Stomach (tissue), 9 donors: ENCODE data around the gene DCC. TPM values are rescaled to one million over a fixed set of nuclear protein-coding genes. Genes with fewer than 3 reads are reported as not detected.

Experiments
- DNase-seq, 2 donors: peaks; one replicate each; pipeline versions ENCODE4 v3.0.0 to v3.0.0-alpha.2; 2013 to 2019
- H3K27ac ChIP-seq, 5 donors: fragments of 200-600 bp in 4 of 5; sonication (generic) in 4 of 5; one replicate each; pipeline ENCODE4 v1.5.1; 2013 to 2019; ENCODE audit warnings: mild to moderate bottlenecking in 1 of 5, moderate library complexity in 1 of 5
- H3K27me3 ChIP-seq, 3 donors: fragments of 200-600 bp; sonication (generic); one replicate each; pipeline ENCODE4 v1.5.1; 2017 to 2019; ENCODE audit warnings: mixed run types in 1 of 3
- H3K36me3 ChIP-seq, 4 donors: fragments of 200-600 bp; sonication (generic); 1 replicate in 3 of 4; 2 replicates in 1 of 4; pipeline ENCODE4 v1.5.1; 2016 to 2019
- H3K4me1 ChIP-seq, 4 donors: fragments of 200-600 bp; sonication (generic); one replicate each; pipeline ENCODE4 v1.5.1; 2016 to 2019
- H3K4me3 ChIP-seq, 4 donors: fragments of 200-600 bp; sonication (generic) in 3 of 4; one replicate each; pipeline ENCODE4 v1.5.1; 2016 to 2019; ENCODE audit warnings: mild to moderate bottlenecking in 1 of 4
- H3K9me3 ChIP-seq, 4 donors: fragments of 200-600 bp; sonication (generic); one replicate each; pipeline ENCODE4 v1.5.1; 2016 to 2019
- EP300 ChIP-seq: sonication (generic); formaldehyde crosslinking; IDR thresholded peaks from one replicate; pipeline ENCODE4 v1.6.1; 2017; ENCODE audit warnings: antibody characterized with exemption
- POLR2A ChIP-seq, 4 donors: fragments of 450-650 bp; IDR thresholded peaks; one replicate each; pipeline ENCODE4 v1.6.1; 2016; ENCODE audit warnings: antibody characterized with exemption in 4 of 4, control low read depth in 2 of 4, mild to moderate bottlenecking in 1 of 4, moderate library complexity in 1 of 4
- POLR2AphosphoS5 ChIP-seq, 3 donors: sonication (generic); formaldehyde crosslinking; IDR thresholded peaks; one replicate each; pipeline ENCODE4 v1.6.1; 2016; ENCODE audit warnings: antibody characterized with exemption in 3 of 3
- WGBS, 5 donors: extraction: QIAGEN DNeasy Blood & Tissue Kit in 3 of 5; methylation state at CpG; one replicate each; pipeline versions ENCODE4 v1.1.5 to v1.1.7; 2013 to 2018; 5-methylcytosine and 5-hydroxymethylcytosine counted together
- intact Hi-C: fragments of 100-400 bp; cut with DNase I; formaldehyde crosslinking; loops from one replicate; pipeline ENCODE4 v1.15.1; 2023; ENCODE audit warnings: low total_unique reads
- polyA plus RNA-seq, 3 donors: library from polyadenylated mRNA; stranded (reverse); fragments of 200-250 nt; gene quantifications; one replicate each; pipeline ENCODE4 v1.2.3, GENCODE V29; 2013
- total RNA-seq, 5 donors: library from RNA; depleted of rRNA; stranded (reverse); fragments of >200 nt; gene quantifications; one replicate each; pipeline versions ENCODE4 v1.1.0 to v1.2.3, GENCODE V29; 2014 to 2016
- TF ChIP-seq, protein P1 (sequence below), 7 experiments: fragments of 450-650 bp in 4 of 7; fragments of 200-600 bp in 3 of 7; sonication (generic) in 3 of 7; IDR thresholded peaks; one replicate each; pipeline ENCODE4 v1.5.1; 2016 to 2019; ENCODE audit warnings: antibody characterized with exemption in 7 of 7, control low read depth in 2 of 7, mild to moderate bottlenecking in 1 of 7
- donor health status: healthy with polysubstance abuse.
- donor health status: Bipolar disorder and iron deficiency.
- donor health status: healthy.

Gene DCC
- total and polyA plus RNA-seq, 8 donors: 0.58 to 1.7 TPM; not detected in 6

DNA sequence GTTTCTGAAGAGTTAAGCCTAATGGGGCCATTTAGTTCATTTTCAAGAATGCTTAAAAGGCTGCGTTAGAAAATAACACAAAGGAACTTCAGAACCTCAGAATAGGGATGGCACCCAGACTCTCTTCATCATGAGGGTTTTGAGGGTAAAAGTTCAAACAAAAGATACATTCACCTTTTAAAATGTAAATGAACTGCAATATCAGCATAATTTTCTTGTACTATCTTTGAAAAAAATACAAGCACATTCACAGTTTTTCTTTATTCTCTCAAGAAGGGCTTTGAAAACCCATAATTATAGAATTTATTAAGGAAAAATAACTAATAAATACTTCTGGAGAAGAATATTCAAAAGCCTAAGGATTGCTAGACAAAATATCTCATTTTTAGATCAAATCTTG, 791.0 kb downstream of the DCC start:
- Histone ChIP-seq H3K36me3 (no peaks in the 10 kb centered on the region), H3K4me3 (no peak overlapping the region), H3K9me3 (no peaks in the 10 kb centered on the region), H3K27me3 (no peaks in the 10 kb centered on the region), H3K4me1 (no peaks in the 10 kb centered on the region), H3K27ac (no peak overlapping the region)
- DNase-seq: no peak
- TF ChIP-seq POLR2AphosphoS5 (IDR thresholded peaks at IDR 0.05) (no peak), POLR2A (IDR thresholded peaks at IDR 0.05) (no peak), EP300 (no peak)
- TF ChIP-seq, protein P1, sequence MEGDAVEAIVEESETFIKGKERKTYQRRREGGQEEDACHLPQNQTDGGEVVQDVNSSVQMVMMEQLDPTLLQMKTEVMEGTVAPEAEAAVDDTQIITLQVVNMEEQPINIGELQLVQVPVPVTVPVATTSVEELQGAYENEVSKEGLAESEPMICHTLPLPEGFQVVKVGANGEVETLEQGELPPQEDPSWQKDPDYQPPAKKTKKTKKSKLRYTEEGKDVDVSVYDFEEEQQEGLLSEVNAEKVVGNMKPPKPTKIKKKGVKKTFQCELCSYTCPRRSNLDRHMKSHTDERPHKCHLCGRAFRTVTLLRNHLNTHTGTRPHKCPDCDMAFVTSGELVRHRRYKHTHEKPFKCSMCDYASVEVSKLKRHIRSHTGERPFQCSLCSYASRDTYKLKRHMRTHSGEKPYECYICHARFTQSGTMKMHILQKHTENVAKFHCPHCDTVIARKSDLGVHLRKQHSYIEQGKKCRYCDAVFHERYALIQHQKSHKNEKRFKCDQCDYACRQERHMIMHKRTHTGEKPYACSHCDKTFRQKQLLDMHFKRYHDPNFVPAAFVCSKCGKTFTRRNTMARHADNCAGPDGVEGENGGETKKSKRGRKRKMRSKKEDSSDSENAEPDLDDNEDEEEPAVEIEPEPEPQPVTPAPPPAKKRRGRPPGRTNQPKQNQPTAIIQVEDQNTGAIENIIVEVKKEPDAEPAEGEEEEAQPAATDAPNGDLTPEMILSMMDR (IDR thresholded peaks at IDR 0.05): no peak
- intact Hi-C loops: no loop called here
- 79 to 86% (median 83%) methylated on average over 1 of the region's 1 CpG for WGBS, 5 donors

DNA sequence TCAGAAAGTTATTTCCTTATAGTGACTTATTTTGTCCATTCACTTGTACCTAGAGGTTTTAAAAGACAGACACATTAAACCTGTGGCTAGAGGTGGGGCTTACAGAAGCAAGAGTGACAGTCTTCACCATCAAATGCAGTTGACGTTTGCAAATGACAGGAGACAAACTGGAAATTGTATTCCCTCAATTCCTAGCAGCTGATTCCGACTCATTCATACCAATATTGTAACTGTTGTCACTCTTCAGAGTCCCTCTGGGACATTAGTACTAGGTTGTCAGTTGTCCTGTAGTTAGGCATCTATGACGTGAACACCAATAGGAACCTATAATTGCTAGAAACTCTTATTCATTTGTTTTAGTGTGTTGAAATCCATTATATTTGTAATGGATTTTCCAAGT, 794.7 kb downstream of the DCC start:
- H3K9me3 ChIP-seq: peaks cover 0 to 8% (median 0%) of the 10 kb centered on the region in 4 donors
- no peaks in the 10 kb centered on the region for H3K27me3 ChIP-seq
- H3K4me3 ChIP-seq: no peak overlapping the region
- H3K36me3 ChIP-seq: no peaks in the 10 kb centered on the region
- WGBS, 5 donors: 73 to 96% (median 80%) methylated on average over 3 of the region's 3 CpGs
- intact Hi-C loops: no loop called here
- H3K27ac ChIP-seq: no peak overlapping the region
- H3K4me1 ChIP-seq: no peaks in the 10 kb centered on the region
- TF ChIP-seq POLR2A (IDR thresholded peaks at IDR 0.05): no peak
- no peak for TF ChIP-seq POLR2AphosphoS5 (IDR thresholded peaks at IDR 0.05)
- TF ChIP-seq, protein P1 (IDR thresholded peaks at IDR 0.05): no peak
- TF ChIP-seq EP300: no peak
- DNase-seq: no peak

DNA sequence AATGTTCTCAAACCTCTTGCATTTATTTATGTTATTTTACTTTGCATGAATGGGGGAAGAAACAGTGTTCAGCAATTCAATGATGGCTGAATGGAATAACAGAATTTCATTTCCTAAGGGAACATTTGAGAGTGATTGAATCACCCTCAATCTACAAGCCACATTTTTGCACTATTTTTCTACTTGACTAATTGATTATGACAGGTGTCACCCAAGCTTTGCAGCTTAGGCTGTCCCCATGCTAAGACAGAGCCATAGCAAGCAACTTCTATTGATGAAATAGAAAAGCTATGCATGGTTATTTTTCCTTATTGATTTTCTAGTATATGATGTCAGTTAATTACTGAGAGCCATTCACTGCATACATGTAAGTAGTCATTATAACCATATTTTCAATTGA, 795.7 kb downstream of the DCC start:
- DNase-seq: no peak
- no peaks in the 10 kb centered on the region for H3K4me1 ChIP-seq
- no peak overlapping the region for H3K4me3 ChIP-seq
- H3K36me3 ChIP-seq: no peaks in the 10 kb centered on the region
- intact Hi-C loops: no loop called here
- no peaks in the 10 kb centered on the region for H3K27me3 ChIP-seq
- H3K9me3 ChIP-seq: peaks cover 0 to 8% (median 0%) of the 10 kb centered on the region in 4 donors
- H3K27ac ChIP-seq: no peak overlapping the region
- TF ChIP-seq, protein P1 (IDR thresholded peaks at IDR 0.05): no peak
- TF ChIP-seq POLR2A (IDR thresholded peaks at IDR 0.05): no peak
- TF ChIP-seq EP300: no peak
- TF ChIP-seq POLR2AphosphoS5 (IDR thresholded peaks at IDR 0.05): no peak

- no peaks in the 10 kb centered on the region for H3K36me3 ChIP-seq
- WGBS, 5 donors: 67 to 81% (median 76%) methylated on average over 5 of the region's 5 CpGs
- intact Hi-C loops: no loop called here
- no peak for TF ChIP-seq POLR2AphosphoS5 (IDR thresholded peaks at IDR 0.05)
- TF ChIP-seq EP300: no peak
- TF ChIP-seq, protein P1 (IDR thresholded peaks at IDR 0.05): no peak
- TF ChIP-seq POLR2A (IDR thresholded peaks at IDR 0.05): no peak
- H3K4me1 ChIP-seq: no peaks in the 10 kb centered on the region
- DNase-seq: no peak
- no peak overlapping the region for H3K27ac ChIP-seq
- no peaks in the 10 kb centered on the region for H3K27me3 ChIP-seq
- H3K9me3 ChIP-seq: peaks cover 0 to 8% (median 0%) of the 10 kb centered on the region in 4 donors
- H3K4me3 ChIP-seq: no peak overlapping the region
These were observed 799.9 kb downstream of the DCC start for GRCh38 chr18:53139746-53140500.
